B cell (primary cell): ENCODE data around the gene CACNA2D3.

ENCODE experiments used
- CTCF ChIP-seq: fragments of 200-600 bp; IDR thresholded peaks from one replicate; pipeline ENCODE4 v1.8.0; 2022; ENCODE audit warnings: antibody characterized with exemption, mild to moderate bottlenecking
- EZH2 ChIP-seq: IDR thresholded peaks from 2 replicates; pipeline ENCODE4 v1.6.1; 2012; ENCODE audit warnings: borderline replicate concordance, low read depth, mild to moderate bottlenecking, moderate library complexity, low read length; ENCODE audit not compliant: insufficient read depth, poor library complexity, severe bottlenecking

- no peak for TF ChIP-seq CTCF
- TF ChIP-seq EZH2: no peak
These were observed 895.5 kb downstream of the CACNA2D3 start for GRCh38 chr3:55017876-55018275.
